Measurements from ENCODE around the gene CRELD2.

GRCh38 chr22:49924113-49924833 lies 5.8 kb downstream of the CRELD2 start:
- TF ChIP-seq CTCF (IDR thresholded peaks at IDR 0.05; ENCODE audit: low read length), result no peak
- TF ChIP-seq EZH2phosphoT487 (IDR thresholded peaks at IDR 0.05; ENCODE audit: low read length), result no peak

Data from MM.1S (cell line).